ENCODE measurements around the gene TMC2.

Gene TMC2

GRCh38 chr20:2637246-2637645 lies 100.9 kb downstream of the TMC2 start:
- DNase-seq: no peak

GRCh38 chr20:2640260-2640659 lies 103.9 kb downstream of the TMC2 start:
- no peak for DNase-seq

GRCh38 chr20:2640899-2641298 lies 104.5 kb downstream of the TMC2 start:
- no peak for DNase-seq

- DNase-seq: no peak
Observed at GRCh38 chr20:2643708-2644107, 107.3 kb downstream of the TMC2 start.

- peak; percentile 55 for DNase-seq
Observed at GRCh38 chr20:2651772-2652723, 115.7 kb downstream of the TMC2 start, which contains the start of gene NOP56. Gene NOP56, plus strand, starts transcription at chr20:2652632. Its CDS starts 29 bp downstream, at chr20:2652661.

GRCh38 chr20:2652724-2653555 lies 116.6 kb downstream of the TMC2 start:
- no peak for DNase-seq

GRCh38 chr20:2653556-2654383 lies 117.4 kb downstream of the TMC2 start:
- no peak for DNase-seq

- no peak for DNase-seq
Observed at GRCh38 chr20:2654384-2654822, 118.0 kb downstream of the TMC2 start.

- no peak for DNase-seq
Observed at GRCh38 chr20:2654831-2655230, 118.5 kb downstream of the TMC2 start.

- DNase-seq: no peak
Observed at GRCh38 chr20:2655331-2656116, 119.2 kb downstream of the TMC2 start.

- no peak for DNase-seq
Observed at GRCh38 chr20:2656471-2657117, 120.2 kb downstream of the TMC2 start.

GRCh38 chr20:2657241-2657640 lies 120.9 kb downstream of the TMC2 start:
- DNase-seq: no peak

- no peak for DNase-seq
Observed at GRCh38 chr20:2657674-2658073, 121.3 kb downstream of the TMC2 start.

GRCh38 chr20:2658414-2659354 lies 122.3 kb downstream of the TMC2 start:
- DNase-seq: no peak

- no peak for DNase-seq
Observed at GRCh38 chr20:2659547-2659946, 123.2 kb downstream of the TMC2 start.

- no peak for DNase-seq
Observed at GRCh38 chr20:2663364-2663886, 127.1 kb downstream of the TMC2 start.

GRCh38 chr20:2663887-2664719 lies 127.7 kb downstream of the TMC2 start, which contains the start of gene IDH3B:
Gene IDH3B, minus strand, starts transcription at chr20:2664216. Its CDS starts 28 bp downstream, at chr20:2664188.
- peak; percentile 17 for DNase-seq

GRCh38 chr20:2671977-2672376 lies 135.6 kb downstream of the TMC2 start:
- DNase-seq: no peak

- no peak for DNase-seq
Observed at GRCh38 chr20:2672446-2672845, 136.1 kb downstream of the TMC2 start.

Data from cortex of kidney (tissue), 1 donor.